ENCODE measurements around the gene FMN1.

- TF ChIP-seq POLR2A (IDR thresholded peaks at IDR 0.05) (no peak), POLR2AphosphoS5 (IDR thresholded peaks at IDR 0.05) (no peak), EP300 (IDR thresholded peaks at IDR 0.05) (no peak)
- TF ChIP-seq, protein P1, sequence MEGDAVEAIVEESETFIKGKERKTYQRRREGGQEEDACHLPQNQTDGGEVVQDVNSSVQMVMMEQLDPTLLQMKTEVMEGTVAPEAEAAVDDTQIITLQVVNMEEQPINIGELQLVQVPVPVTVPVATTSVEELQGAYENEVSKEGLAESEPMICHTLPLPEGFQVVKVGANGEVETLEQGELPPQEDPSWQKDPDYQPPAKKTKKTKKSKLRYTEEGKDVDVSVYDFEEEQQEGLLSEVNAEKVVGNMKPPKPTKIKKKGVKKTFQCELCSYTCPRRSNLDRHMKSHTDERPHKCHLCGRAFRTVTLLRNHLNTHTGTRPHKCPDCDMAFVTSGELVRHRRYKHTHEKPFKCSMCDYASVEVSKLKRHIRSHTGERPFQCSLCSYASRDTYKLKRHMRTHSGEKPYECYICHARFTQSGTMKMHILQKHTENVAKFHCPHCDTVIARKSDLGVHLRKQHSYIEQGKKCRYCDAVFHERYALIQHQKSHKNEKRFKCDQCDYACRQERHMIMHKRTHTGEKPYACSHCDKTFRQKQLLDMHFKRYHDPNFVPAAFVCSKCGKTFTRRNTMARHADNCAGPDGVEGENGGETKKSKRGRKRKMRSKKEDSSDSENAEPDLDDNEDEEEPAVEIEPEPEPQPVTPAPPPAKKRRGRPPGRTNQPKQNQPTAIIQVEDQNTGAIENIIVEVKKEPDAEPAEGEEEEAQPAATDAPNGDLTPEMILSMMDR (IDR thresholded peaks at IDR 0.05): no peak
These were observed 477.5 kb downstream of the FMN1 start for GRCh38 chr15:32716915-32717425.

Measured in upper lobe of left lung (tissue), 4 donors.